Embryonic facial prominence (tissue), 1 donor: ENCODE results near the gene WNT11.

Source experiments
- DNase-seq: peaks from one replicate; pipeline ENCODE4 v3.0.0-alpha.2; 2016; ENCODE audit errors: extremely low spot score

Gene WNT11

GRCh38 chr11:76174330-76174729 lies 32.0 kb downstream of the WNT11 start:
- no peak for DNase-seq

- no peak for DNase-seq
Measured at GRCh38 chr11:76173663-76174062, 32.6 kb downstream of the WNT11 start.

DNA sequence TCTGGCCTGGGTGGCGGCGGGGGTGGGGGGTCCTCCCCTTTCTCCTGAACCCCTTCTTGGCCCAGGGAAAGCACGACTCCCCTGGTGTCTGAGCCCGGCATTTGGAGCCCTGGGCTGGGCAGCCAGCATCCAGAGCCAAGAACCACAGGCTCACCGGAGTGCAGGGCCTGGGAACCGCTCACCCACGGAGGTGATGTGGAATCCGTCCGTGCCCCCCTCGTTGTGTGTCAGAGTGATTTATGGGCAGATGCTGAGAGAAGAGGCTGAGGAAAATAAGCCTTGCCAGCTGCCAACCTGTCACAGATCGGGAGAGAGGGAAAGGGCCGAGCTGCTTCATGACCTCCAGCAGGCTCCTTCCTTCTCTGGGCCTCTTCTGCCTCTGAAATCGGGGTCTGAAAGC lies 33.7 kb downstream of the WNT11 start:
- no peak for DNase-seq

GRCh38 chr11:76170468-76170867 lies 35.8 kb downstream of the WNT11 start:
- DNase-seq: no peak

DNA sequence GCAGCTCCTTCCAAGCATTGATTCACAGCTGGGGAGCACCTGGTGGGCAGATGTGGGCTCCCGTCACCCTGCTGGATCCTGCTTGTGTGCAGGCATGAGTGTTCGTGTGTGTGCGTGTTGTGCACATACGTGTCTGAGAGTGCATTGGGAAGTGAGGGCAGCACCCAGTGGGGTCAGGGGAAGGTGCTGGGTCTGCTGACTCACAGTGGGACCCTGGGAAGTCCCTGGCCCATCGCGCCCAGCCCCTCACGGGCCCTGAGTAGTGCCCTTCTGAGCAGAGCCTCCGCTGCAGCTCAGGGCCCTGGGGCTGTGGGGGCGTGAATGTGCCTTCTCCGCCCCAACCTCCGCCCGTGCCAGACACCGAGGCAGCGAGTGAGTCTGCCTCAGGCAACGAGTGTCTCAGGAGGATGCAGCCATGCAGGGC lies 36.8 kb downstream of the WNT11 start:
- no peak for DNase-seq

DNA sequence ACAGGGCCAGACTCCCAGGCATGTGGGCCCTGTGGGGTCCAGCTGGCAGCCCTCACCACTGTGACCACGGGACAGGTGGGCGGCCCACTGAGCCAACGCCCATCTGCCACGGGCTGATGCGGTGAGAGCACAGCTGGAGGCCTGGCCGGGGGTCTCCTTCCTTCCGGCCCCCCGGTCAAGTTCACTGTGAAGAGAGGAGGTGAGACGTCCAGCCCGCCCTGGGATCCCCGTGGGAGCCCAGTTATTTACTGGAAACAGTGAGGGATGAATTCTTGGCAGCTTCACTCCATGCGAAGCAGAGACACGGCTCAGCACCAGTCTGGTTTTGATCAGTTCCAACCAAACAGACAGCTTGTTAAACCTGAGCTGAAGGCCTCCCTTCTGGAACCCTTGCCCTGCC lies 38.7 kb downstream of the WNT11 start:
- no peak for DNase-seq

DNA sequence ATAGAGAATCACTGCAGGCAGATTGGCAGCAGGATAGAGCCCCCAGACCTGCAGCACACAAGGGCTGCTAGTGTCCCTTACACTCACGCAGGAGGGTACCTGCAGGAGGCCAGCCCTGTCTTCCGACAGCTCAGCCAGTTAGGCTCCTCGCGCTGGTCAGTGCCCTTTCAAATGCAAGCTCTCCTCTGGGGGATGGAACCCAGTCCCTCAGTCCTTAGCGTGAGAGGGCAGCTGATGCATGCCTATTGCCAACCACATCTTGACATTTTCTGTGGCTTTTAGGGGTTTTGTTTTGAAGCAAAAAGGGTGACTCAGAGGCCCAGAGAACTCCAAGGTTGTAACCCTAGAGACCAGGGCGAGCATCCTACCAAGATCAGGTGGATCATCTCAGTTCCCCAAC lies 40.0 kb downstream of the WNT11 start:
- DNase-seq: no peak

GRCh38 chr11:76164861-76165751 lies 41.2 kb downstream of the WNT11 start:
- DNase-seq: no peak

DNA sequence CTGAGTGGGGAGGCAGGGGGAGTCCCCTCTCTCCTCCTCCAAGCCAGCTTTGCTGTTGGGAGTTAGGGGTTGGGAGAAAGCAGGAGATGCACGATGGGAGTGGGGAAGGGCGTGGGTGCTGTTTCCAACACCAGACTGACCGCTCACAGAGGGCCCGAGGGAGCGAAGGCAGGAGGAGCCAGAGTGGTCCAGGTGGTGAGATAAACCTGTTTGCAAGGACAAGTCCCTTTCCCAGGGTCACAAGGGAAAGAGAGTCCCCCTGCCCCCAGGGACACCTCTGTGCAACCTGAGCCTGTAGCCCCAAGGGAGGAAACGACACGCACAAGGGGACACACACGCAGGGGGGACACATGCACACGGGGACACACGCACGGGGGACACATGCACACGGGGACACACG lies 42.2 kb downstream of the WNT11 start:
- no peak for DNase-seq

GRCh38 chr11:76163289-76163880 lies 42.9 kb downstream of the WNT11 start:
- DNase-seq: no peak

DNA sequence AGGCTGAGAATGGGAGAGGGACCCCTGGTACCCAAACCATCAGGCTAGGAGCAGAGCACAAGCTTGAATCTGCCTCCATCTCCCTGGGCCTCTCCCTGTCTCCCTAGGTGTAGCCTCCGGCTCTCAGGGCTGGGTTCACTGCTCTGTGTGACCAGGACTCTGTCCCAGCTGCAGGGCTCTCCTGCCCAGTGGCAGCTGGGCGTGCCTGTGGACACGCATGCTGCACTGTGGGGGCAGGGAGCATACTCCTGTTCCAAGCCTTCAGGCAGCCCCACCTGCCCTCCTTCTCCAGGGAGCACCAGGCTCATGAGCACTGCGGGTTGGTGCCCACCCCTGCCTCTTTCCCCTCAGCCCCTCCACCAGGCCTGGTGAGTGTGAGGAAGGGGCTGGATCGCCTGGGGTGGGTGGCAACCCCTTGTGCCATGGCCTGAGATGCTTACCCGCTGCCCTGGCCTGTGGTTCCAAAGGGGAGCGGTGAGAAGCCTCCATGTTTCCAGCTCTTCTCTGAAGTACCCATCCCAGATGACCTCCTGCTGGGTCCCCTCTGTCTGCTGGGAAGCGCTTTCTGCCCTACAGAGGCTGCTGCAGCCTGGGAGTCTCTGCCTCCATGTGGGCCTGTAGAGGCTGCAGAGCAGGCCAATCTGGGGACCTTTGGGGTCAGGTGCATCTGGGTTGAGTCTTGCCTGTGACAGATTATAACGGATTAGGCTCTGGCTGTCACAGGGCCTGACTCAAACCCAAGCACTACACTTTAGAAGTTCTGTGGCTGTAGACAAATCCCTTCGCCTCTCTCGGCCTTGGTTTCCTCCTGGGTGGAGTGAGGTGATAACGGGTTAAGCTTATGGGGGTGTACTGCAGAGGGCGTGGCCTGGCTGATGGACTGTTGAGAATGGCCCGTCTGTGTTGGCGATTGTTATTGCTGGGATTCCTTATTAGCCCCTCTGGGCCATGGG lies 43.7 kb downstream of the WNT11 start:
- DNase-seq: no peak

DNA sequence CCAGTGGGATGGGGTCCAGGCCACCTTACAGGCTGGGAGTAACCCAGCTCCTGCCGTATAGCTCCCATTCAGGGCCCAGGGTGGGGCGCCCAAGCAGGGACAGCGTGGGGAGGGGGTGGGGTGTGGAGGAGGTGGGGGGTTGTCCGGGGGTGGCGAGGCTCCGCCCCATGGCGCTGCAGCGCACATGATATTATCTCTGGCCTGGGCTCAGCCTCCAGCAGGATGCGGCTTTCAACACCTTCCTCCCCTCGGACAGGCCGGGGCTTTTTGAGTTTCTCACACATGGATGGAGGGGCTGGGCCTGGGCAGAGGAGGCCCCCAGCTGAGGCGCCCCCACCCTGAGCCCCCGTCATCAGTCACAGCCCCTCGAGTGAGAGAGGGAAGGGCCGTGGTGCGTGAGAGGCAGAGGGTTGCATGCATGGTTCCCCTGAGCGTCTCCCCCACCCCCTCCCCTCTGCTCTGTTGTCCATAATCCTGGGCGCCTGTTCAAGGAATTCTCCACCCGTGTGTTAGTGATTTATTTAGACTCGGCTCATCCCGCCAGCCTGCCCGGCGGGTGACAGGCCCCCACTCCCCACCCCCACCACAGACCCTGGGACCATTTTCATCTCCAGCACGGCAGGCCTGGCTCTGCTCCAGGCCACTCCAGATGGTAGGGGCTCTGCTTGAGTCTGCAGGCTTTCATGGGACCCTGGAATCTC lies 44.9 kb downstream of the WNT11 start:
- DNase-seq: peak; percentile 53

DNA sequence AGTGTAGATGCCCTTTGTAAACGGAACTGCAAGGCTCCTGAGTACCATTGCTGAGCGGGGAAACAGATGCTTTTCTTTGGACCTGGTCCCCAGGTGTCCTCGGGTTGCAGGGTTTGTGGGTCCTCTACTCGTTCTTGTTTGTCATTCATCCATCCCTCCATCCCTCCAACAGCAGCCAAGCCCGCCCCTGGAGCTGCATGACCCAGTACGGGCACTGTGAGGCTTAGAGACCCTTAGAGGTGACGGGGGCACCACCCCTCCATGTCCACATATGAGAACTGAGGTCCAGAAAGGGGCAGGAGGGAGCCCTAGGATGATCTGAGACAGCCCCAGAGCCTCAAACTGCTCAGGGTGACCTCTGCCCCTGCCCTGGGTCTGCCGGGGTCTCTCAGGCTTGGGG lies 45.4 kb downstream of the WNT11 start:
- DNase-seq: no peak

GRCh38 chr11:76159983-76160661 lies 46.2 kb downstream of the WNT11 start:
- DNase-seq: no peak

- DNase-seq: no peak
Measured at GRCh38 chr11:76159303-76159937, 46.9 kb downstream of the WNT11 start.

GRCh38 chr11:76158394-76159302 lies 47.7 kb downstream of the WNT11 start:
- DNase-seq: no peak

DNA sequence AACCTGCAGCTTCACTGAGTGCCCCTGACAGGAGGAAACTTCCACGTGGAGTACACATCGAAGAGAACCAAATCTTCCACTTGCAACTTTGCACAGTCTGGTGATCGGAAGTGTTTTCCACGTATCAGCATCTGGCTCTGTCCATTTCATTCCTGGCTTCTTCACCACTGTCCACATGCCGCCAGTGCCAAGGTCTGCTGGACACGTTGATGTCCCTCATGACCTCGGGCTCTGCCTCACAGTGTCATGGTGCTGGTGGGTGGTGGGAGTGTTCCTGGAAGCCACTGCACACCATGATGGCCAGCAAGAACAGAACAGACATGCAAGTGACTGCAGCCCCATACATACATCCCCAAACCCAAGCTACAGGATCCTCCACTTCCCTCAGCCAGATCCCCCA lies 48.4 kb downstream of the WNT11 start:
- no peak for DNase-seq

- DNase-seq: no peak
Measured at GRCh38 chr11:76156971-76157427, 49.3 kb downstream of the WNT11 start.

DNA sequence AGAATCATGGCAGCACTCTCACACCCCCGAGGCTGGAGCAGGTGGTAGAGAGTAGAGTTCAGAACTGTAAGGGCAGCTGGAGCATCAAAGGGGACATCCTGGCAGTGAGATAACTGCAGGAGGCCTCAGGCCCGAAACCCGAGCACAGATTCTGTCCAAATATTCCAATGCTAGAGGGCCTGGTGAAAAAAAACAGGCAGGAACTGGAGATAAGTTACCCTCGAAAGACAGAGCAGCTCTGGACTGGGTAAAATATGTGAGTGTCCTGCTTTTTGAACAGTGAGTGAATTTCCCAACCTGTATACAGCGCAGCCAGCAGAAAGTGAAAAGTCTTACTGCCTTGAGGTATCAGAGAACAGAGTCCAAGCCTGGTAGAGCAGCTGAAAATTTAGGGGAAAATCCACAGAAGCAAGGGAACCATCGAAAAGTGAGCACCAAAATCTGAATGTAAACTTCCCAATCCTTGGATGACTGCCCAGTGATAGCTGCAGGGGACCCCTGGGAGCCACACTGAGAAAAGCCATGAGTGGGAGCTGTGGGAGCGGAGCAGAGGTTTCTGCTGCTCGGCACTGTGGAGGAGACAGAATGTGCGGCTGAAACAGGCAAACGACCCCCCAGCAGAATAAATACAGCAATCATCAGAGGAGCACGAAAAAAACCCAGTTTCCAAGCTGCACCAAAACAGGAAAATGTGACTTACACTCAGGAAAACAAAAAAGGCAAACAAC lies 50.6 kb downstream of the WNT11 start:
- DNase-seq: no peak
